ENCODE data around the gene OTUD5.

Gene OTUD5, protein sequence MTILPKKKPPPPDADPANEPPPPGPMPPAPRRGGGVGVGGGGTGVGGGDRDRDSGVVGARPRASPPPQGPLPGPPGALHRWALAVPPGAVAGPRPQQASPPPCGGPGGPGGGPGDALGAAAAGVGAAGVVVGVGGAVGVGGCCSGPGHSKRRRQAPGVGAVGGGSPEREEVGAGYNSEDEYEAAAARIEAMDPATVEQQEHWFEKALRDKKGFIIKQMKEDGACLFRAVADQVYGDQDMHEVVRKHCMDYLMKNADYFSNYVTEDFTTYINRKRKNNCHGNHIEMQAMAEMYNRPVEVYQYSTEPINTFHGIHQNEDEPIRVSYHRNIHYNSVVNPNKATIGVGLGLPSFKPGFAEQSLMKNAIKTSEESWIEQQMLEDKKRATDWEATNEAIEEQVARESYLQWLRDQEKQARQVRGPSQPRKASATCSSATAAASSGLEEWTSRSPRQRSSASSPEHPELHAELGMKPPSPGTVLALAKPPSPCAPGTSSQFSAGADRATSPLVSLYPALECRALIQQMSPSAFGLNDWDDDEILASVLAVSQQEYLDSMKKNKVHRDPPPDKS

GRCh38 chrX:48957477-48957826 lies at the start of gene OTUD5:
TSS of gene OTUD5 (minus strand) at chrX:48957607. CDS start at chrX:48957570, 37 bp downstream.
- H3K27ac ChIP-seq, result peak within 1 kb of the TSS; percentile 83
- TF ChIP-seq, protein P1, sequence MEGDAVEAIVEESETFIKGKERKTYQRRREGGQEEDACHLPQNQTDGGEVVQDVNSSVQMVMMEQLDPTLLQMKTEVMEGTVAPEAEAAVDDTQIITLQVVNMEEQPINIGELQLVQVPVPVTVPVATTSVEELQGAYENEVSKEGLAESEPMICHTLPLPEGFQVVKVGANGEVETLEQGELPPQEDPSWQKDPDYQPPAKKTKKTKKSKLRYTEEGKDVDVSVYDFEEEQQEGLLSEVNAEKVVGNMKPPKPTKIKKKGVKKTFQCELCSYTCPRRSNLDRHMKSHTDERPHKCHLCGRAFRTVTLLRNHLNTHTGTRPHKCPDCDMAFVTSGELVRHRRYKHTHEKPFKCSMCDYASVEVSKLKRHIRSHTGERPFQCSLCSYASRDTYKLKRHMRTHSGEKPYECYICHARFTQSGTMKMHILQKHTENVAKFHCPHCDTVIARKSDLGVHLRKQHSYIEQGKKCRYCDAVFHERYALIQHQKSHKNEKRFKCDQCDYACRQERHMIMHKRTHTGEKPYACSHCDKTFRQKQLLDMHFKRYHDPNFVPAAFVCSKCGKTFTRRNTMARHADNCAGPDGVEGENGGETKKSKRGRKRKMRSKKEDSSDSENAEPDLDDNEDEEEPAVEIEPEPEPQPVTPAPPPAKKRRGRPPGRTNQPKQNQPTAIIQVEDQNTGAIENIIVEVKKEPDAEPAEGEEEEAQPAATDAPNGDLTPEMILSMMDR (conservative IDR thresholded peaks at IDR 0.05), result no peak

- H3K27ac ChIP-seq, result no peak overlapping the region
Measured at GRCh38 chrX:49003696-49004095, 46.3 kb upstream of the OTUD5 start.

DNA sequence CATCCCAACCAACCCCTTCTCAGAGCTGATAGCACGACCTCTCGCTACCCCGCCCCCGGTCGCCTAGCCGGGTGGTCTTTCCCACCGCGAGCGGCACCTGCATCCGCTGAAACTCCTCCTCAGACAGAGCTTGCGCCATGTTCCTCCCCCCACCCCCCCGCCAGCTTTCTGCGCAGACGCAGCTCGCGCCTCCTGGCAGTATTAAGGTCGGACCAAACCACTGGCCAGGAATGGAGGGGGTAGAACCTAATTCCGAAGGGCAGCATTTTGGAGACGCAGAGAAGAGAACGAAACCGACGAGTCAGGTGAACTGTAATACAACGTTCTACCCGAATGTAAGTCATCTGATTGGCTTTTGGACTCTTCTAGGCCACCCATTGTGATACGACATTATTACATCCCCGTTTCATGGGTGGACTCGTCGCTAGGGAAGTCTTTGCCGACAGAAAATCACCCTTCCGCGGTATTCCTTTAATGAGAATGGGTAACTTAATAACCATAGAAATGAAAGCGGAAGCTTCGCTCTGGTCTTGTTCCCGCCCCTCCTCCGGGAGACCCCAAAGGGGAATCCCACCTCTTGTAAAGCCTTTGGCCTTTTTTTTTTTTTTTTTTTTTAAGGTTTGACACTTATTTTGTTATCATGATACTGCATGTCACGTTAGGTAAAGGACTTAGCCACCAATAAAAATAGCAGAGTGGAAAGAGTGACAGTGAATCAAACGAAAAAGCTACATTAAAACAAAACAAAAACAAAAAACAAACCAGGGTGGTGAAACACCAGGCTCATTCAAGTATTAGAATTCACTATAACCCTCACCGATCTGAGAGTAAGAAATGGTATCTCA lies 44.9 kb upstream of the OTUD5 start, which contains the start of gene GRIPAP1:
Gene GRIPAP1 (minus strand): TSS at position 174 of the 845 bp plus-strand sequence. CDS start 35 bp downstream, at position 139.
- TF ChIP-seq, protein P1 (conservative IDR thresholded peaks at IDR 0.05), result no peak
- peak within 1 kb of the TSS; percentile 52 for H3K27ac ChIP-seq

More at GRCh38 chrX:49003696-49004095, 46.3 kb upstream of the OTUD5 start:
- TF ChIP-seq, protein P1 (conservative IDR thresholded peaks at IDR 0.05), result no peak

- peak overlapping the region; percentile 52; the same call in 1 of the 2 replicates for H3K27ac ChIP-seq
- TF ChIP-seq, protein P1 (conservative IDR thresholded peaks at IDR 0.05), result no peak
Measured at GRCh38 chrX:49001521-49002090, 44.2 kb upstream of the OTUD5 start.

DNA sequence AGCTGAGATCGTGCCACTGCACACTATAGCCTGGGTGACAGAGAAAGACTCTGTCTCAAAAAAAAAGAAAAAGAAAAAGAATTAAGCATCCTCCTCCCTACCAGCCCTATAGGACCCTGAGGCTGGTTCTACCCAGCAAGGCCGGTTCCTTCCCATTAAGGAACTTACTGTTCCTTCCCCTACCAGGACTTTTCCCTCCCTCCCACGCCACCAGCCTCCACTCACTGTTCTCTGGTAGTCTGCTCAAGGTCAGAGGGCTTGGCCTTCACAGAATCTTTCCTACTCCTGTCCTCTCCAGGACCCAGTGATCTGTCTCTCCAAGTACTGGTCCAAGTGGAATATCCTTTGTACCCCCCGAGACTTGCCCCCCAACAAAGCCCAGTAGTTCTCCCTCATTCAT lies 43.2 kb upstream of the OTUD5 start:
- no peak overlapping the region for H3K27ac ChIP-seq
- TF ChIP-seq, protein P1 (conservative IDR thresholded peaks at IDR 0.05), result no peak

- TF ChIP-seq, protein P1 (conservative IDR thresholded peaks at IDR 0.05), result no peak
- no peak overlapping the region for H3K27ac ChIP-seq
Measured at GRCh38 chrX:48999030-48999429, 41.6 kb upstream of the OTUD5 start.
